Mesenchymal stem cell (in vitro differentiated cells and primary cell): ENCODE measurements around the gene SMAD3.
A peak's percentile ranks its signal among the peaks of the same experiment; 100 is the strongest.

Experiments
- DNase-seq: peaks from one replicate; pipeline ENCODE4 v3.0.0-alpha.2; 2013
- H2AFZ ChIP-seq: one replicate; pipeline ENCODE4 v1.6.1; 2013; ENCODE audit warnings: low read depth, mild to moderate bottlenecking, control low read depth, inconsistent platforms, low read length, moderate library complexity
- H2AK5ac ChIP-seq: 2 replicates; pipeline ENCODE4 v1.6.1; 2013; ENCODE audit warnings: low read length, moderate library complexity, mild to moderate bottlenecking, inconsistent platforms; ENCODE audit not compliant: severe bottlenecking
- H2BK120ac ChIP-seq: one replicate; pipeline ENCODE4 v1.6.1; 2013; ENCODE audit warnings: low read depth, mild to moderate bottlenecking, inconsistent platforms, low read length, moderate library complexity
- H2BK12ac ChIP-seq, 2 experiments: one replicate each; pipeline ENCODE4 v1.6.1; 2013; ENCODE audit warnings: inconsistent platforms in 2 of 2, low read length in 2 of 2, mild to moderate bottlenecking in 2 of 2, moderate library complexity in 2 of 2, control low read depth in 1 of 2
- H2BK15ac ChIP-seq: one replicate; pipeline ENCODE4 v1.6.1; 2013; ENCODE audit warnings: mild to moderate bottlenecking, low read depth, inconsistent platforms; ENCODE audit not compliant: poor library complexity, severe bottlenecking
- H2BK5ac ChIP-seq: 2 replicates; pipeline ENCODE4 v1.6.1; 2013; ENCODE audit warnings: low read depth, mild to moderate bottlenecking, low read length, control low read depth, inconsistent platforms; ENCODE audit not compliant: poor library complexity, severe bottlenecking
- H3K14ac ChIP-seq, 2 experiments: one replicate each; pipeline ENCODE4 v1.6.1; 2013; ENCODE audit warnings: inconsistent platforms in 2 of 2, low read length in 2 of 2, control low read depth in 1 of 2, mild to moderate bottlenecking in 1 of 2, moderate library complexity in 1 of 2
- H3K18ac ChIP-seq, 2 experiments: one replicate each; pipeline ENCODE4 v1.6.1; 2013; ENCODE audit warnings: inconsistent platforms in 2 of 2, low read length in 2 of 2, control low read depth in 1 of 2, low read depth in 1 of 2, mild to moderate bottlenecking in 1 of 2
- H3K23ac ChIP-seq, 2 experiments: one replicate each; pipeline ENCODE4 v1.6.1; 2013; ENCODE audit warnings: inconsistent platforms in 2 of 2, low read length in 2 of 2, mild to moderate bottlenecking in 2 of 2, moderate library complexity in 2 of 2, control low read depth in 1 of 2
- H3K27ac ChIP-seq: 2 replicates; pipeline ENCODE4 v1.5.1; 2013; ENCODE audit warnings: mild to moderate bottlenecking, moderate library complexity, low read length, control low read depth, inconsistent platforms; ENCODE audit not compliant: poor library complexity, severe bottlenecking
- H3K27me3 ChIP-seq, 2 experiments: 2 replicates each; pipeline versions ENCODE4 v1.6.1 to v1.7.0; 2013; ENCODE audit warnings: low read length in 2 of 2, mild to moderate bottlenecking in 2 of 2, moderate library complexity in 2 of 2, control low read depth in 1 of 2, inconsistent platforms in 1 of 2; ENCODE audit not compliant: control insufficient read depth in 1 of 2, insufficient read depth in 1 of 2
- H3K36me3 ChIP-seq, 2 experiments: 2 replicates each; pipeline versions ENCODE4 v1.6.1 to v1.7.0; 2013; ENCODE audit warnings: low read length in 2 of 2, control low read depth in 1 of 2, inconsistent platforms in 1 of 2, low read depth in 1 of 2, mild to moderate bottlenecking in 1 of 2; ENCODE audit not compliant: insufficient read depth in 2 of 2, control insufficient read depth in 1 of 2
- H3K4ac ChIP-seq, 2 experiments: one replicate each; pipeline ENCODE4 v1.6.1; 2013; ENCODE audit warnings: inconsistent platforms in 2 of 2, low read length in 2 of 2, mild to moderate bottlenecking in 2 of 2, moderate library complexity in 2 of 2, control low read depth in 1 of 2, low read depth in 1 of 2
- H3K4me1 ChIP-seq: 2 replicates; pipeline ENCODE4 v1.6.1; 2013; ENCODE audit warnings: low read depth, low read length, control low read depth; ENCODE audit not compliant: control insufficient read depth, insufficient read depth
- H3K4me2 ChIP-seq: 2 replicates; pipeline ENCODE4 v1.6.1; 2013; ENCODE audit warnings: low read length, mild to moderate bottlenecking, inconsistent platforms; ENCODE audit not compliant: poor library complexity, severe bottlenecking
- H3K4me3 ChIP-seq, 2 experiments: 2 replicates each; pipeline versions ENCODE4 v1.5.1 to v1.7.0; 2013; ENCODE audit warnings: low read length in 2 of 2, mild to moderate bottlenecking in 2 of 2, control low read depth in 1 of 2, low read depth in 1 of 2; ENCODE audit not compliant: insufficient read depth in 1 of 2
- H3K79me1 ChIP-seq: replicated peaks from 2 replicates; pipeline ENCODE4 v1.6.1; 2013; ENCODE audit warnings: mild to moderate bottlenecking, control low read depth, low read length, inconsistent platforms; ENCODE audit not compliant: poor library complexity, severe bottlenecking
- H3K9ac ChIP-seq: 2 replicates; pipeline ENCODE4 v1.7.0; 2013; ENCODE audit warnings: mild to moderate bottlenecking, low read length, moderate library complexity
- H3K9me3 ChIP-seq: 2 replicates; pipeline ENCODE4 v1.7.0; 2013; ENCODE audit warnings: mild to moderate bottlenecking, low read length; ENCODE audit not compliant: control insufficient read depth
- H4K8ac ChIP-seq: one replicate; pipeline ENCODE4 v1.6.1; 2013; ENCODE audit warnings: inconsistent platforms, mild to moderate bottlenecking, low read length, moderate library complexity
- H4K91ac ChIP-seq: one replicate; pipeline ENCODE4 v1.6.1; 2013; ENCODE audit warnings: mild to moderate bottlenecking, low read length, inconsistent platforms
- WGBS: methylation state at CpG from one replicate; pipeline ENCODE4 v1.1.7; 2013; ENCODE audit warnings: mixed read lengths; 5-methylcytosine and 5-hydroxymethylcytosine counted together

Gene SMAD3

DNA sequence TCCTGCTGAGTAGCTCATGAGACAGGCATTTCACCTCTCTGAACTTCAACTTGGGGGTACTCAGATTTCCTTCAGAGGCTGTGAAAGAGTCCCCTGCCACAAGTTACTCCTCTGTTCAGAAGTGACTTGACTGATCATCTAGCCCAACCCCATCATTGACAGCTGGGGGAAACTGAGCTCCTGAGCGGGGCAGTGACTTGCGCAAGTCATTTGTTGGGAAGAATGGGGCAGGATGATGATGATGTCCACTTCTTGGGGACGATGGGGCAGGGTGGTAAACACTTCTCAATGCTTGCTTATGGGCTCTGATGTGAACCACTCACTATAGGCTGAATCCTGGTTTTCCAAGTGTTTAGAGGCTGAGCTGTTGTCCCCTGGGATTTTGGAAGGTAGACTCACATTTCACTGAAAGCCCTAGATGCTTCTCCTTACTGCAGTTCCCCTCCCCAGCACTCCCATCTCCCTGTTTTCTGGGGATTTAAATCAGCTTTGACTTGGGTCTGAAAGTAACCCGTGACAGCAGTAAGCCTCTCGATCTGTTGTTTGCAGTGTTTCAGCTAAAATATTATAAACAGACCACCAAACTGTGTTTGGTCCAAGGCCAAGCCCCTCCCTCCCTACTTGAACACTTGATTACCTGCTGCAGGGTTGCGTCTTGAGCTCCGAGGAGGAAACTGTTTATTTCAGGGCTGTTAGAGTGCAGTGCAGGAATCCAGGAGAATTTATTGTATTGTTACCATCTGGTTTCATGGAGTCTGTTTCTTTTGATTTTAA lies 25.1 kb downstream of the SMAD3 start:
- Histone ChIP-seq H4K8ac (no peak overlapping the region), H3K23ac (no peak overlapping the region), H3K36me3 (peaks cover 12 to 34% of the 10 kb centered on the region in 2 experiments), H3K4me3 (peak overlapping the region in 1 of 2 experiments; percentile 40), H2AFZ (no peak overlapping the region), H2BK120ac (peak overlapping the region; percentile 59), H3K27me3 (no peaks in the 10 kb centered on the region), H2BK5ac (no peak overlapping the region), H3K79me1 (peaks cover 45% of the 10 kb centered on the region), H3K4me1 (peaks cover 24% of the 10 kb centered on the region), H3K4ac (peak overlapping the region in 1 of 2 experiments; percentile 56), H3K27ac (no peak overlapping the region), H3K9ac (peak overlapping the region; percentile 76), H3K14ac (no peak overlapping the region), H2BK15ac (no peak overlapping the region), H3K18ac (peak overlapping the region; percentile 82 to 86), H2AK5ac (no peak overlapping the region), H2BK12ac (peak overlapping the region; percentile 73 to 93), H4K91ac (peak overlapping the region; percentile 91), H3K4me2 (no peak overlapping the region), H3K9me3 (no peaks in the 10 kb centered on the region)
- WGBS = 28% methylated on average over 7 of the region's 7 CpGs
- DNase-seq = peak; percentile 58

GRCh38 chr15:67091071-67091979 lies 25.9 kb downstream of the SMAD3 start:
- Histone ChIP-seq H2AK5ac (peak overlapping the region; percentile 27), H3K27me3 (no peaks in the 10 kb centered on the region), H3K79me1 (peaks cover 48% of the 10 kb centered on the region), H3K9ac (peak overlapping the region; percentile 76), H3K23ac (no peak overlapping the region), H2BK12ac (peak overlapping the region; percentile 93), H3K4ac (peak overlapping the region; percentile 50 to 72), H3K4me2 (no peak overlapping the region), H3K4me3 (peak overlapping the region in 1 of 2 experiments; percentile 40), H3K27ac (no peak overlapping the region), H3K14ac (peak overlapping the region in 1 of 2 experiments; percentile 70), H3K18ac (peak overlapping the region; percentile 82 to 83), H3K36me3 (peaks cover 12 to 43% of the 10 kb centered on the region in 2 experiments), H2BK5ac (no peak overlapping the region), H3K9me3 (no peaks in the 10 kb centered on the region), H2BK15ac (peak overlapping the region; percentile 66), H2AFZ (no peak overlapping the region), H4K91ac (peak overlapping the region; percentile 57), H3K4me1 (peaks cover 22% of the 10 kb centered on the region), H4K8ac (no peak overlapping the region), H2BK120ac (peak overlapping the region; percentile 88)
- 21% methylated on average over 12 of the region's 14 CpGs for WGBS
- DNase-seq = peak; percentile 98

DNA sequence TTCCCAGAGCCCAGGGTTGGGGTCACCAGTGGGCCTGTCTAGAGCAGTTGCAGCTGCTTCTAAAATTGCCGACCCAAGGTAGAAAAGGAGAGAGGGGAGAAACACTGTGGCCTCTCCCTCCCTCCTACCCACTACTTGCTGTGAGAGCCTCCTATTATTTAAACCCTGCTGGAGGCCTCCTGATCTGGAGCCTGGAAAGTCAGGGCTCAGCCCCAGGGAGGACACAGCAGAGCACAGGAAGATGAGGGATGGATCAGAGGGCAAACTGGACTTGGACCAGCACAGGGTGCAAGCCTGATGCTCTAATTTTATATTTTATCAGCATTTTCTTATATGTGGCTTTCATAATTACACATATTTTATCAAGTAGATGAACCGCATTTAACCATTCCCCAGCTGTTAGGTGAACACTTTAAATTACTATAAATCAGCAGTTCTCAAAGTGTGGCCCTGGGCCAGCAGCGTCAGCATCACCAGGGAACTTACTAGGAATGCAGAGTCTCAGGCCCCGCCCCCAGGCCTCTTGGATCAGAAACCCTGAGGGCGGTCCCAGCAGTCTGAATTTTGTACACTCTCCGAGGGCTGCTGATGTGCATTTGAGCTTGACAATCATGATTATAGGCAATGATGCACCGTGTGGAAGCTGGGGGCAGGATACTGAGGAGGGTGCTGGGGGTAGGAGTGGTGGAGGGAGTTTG lies 26.7 kb downstream of the SMAD3 start:
- H4K8ac ChIP-seq = peak overlapping the region; percentile 46
- no peak overlapping the region for H3K27ac ChIP-seq
- H2BK120ac ChIP-seq = peak overlapping the region; percentile 88
- H3K36me3 ChIP-seq = peaks cover 12 to 40% of the 10 kb centered on the region in 2 experiments
- H3K4me2 ChIP-seq = no peak overlapping the region
- peak overlapping the region; percentile 27 for H2AK5ac ChIP-seq
- H2BK12ac ChIP-seq = peak overlapping the region; percentile 69 to 93
- peak overlapping the region in 1 of 2 experiments; percentile 39 for H3K4me3 ChIP-seq
- peak overlapping the region; percentile 70 for H4K91ac ChIP-seq
- H3K79me1 ChIP-seq = peaks cover 48% of the 10 kb centered on the region
- H3K9me3 ChIP-seq = no peaks in the 10 kb centered on the region
- H3K4me1 ChIP-seq = peaks cover 24% of the 10 kb centered on the region
- 71% methylated on average over 6 of the region's 7 CpGs for WGBS
- DNase-seq = no peak
- H3K23ac ChIP-seq = no peak overlapping the region
- H2BK5ac ChIP-seq = no peak overlapping the region
- peak overlapping the region; percentile 66 for H2BK15ac ChIP-seq
- H3K9ac ChIP-seq = peak overlapping the region; percentile 76
- no peaks in the 10 kb centered on the region for H3K27me3 ChIP-seq
- H3K4ac ChIP-seq = peak overlapping the region in 1 of 2 experiments; percentile 72
- no peak overlapping the region for H2AFZ ChIP-seq
- H3K18ac ChIP-seq = peak overlapping the region; percentile 82 to 83
- H3K14ac ChIP-seq = peak overlapping the region in 1 of 2 experiments; percentile 70
